NB4 (cell line): ENCODE results near the gene DSTYK.

ENCODE experiments used
- DNase-seq: peaks from one replicate; pipeline ENCODE4 v3.0.0; 2010; ENCODE audit warnings: low read depth
- H3K4me3 ChIP-seq: one replicate; pipeline ENCODE4 v1.5.1; 2011; ENCODE audit warnings: mild to moderate bottlenecking, low read depth, low read length, moderate library complexity
- MYC ChIP-seq: IDR thresholded peaks from 2 replicates; pipeline ENCODE4 v1.6.1; 2011; ENCODE audit warnings: low read depth, low read length
- POLR2A ChIP-seq: IDR thresholded peaks from 2 replicates; pipeline ENCODE4 v1.6.1; 2011; ENCODE audit warnings: mild to moderate bottlenecking; ENCODE audit not compliant: insufficient read length; ENCODE audit errors: extremely low read depth
- TF ChIP-seq, protein P1 (sequence below): IDR thresholded peaks from one replicate; pipeline ENCODE4 v1.5.1; 2012; ENCODE audit warnings: low read depth, low read length
- TF ChIP-seq, protein P2 (sequence below): IDR thresholded peaks from 2 replicates; pipeline ENCODE4 v1.6.1; 2011; ENCODE audit warnings: low read depth, low read length

The DSTYK gene, protein sequence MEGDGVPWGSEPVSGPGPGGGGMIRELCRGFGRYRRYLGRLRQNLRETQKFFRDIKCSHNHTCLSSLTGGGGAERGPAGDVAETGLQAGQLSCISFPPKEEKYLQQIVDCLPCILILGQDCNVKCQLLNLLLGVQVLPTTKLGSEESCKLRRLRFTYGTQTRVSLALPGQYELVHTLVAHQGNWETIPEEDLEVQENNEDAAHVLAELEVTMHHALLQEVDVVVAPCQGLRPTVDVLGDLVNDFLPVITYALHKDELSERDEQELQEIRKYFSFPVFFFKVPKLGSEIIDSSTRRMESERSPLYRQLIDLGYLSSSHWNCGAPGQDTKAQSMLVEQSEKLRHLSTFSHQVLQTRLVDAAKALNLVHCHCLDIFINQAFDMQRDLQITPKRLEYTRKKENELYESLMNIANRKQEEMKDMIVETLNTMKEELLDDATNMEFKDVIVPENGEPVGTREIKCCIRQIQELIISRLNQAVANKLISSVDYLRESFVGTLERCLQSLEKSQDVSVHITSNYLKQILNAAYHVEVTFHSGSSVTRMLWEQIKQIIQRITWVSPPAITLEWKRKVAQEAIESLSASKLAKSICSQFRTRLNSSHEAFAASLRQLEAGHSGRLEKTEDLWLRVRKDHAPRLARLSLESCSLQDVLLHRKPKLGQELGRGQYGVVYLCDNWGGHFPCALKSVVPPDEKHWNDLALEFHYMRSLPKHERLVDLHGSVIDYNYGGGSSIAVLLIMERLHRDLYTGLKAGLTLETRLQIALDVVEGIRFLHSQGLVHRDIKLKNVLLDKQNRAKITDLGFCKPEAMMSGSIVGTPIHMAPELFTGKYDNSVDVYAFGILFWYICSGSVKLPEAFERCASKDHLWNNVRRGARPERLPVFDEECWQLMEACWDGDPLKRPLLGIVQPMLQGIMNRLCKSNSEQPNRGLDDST

DNA sequence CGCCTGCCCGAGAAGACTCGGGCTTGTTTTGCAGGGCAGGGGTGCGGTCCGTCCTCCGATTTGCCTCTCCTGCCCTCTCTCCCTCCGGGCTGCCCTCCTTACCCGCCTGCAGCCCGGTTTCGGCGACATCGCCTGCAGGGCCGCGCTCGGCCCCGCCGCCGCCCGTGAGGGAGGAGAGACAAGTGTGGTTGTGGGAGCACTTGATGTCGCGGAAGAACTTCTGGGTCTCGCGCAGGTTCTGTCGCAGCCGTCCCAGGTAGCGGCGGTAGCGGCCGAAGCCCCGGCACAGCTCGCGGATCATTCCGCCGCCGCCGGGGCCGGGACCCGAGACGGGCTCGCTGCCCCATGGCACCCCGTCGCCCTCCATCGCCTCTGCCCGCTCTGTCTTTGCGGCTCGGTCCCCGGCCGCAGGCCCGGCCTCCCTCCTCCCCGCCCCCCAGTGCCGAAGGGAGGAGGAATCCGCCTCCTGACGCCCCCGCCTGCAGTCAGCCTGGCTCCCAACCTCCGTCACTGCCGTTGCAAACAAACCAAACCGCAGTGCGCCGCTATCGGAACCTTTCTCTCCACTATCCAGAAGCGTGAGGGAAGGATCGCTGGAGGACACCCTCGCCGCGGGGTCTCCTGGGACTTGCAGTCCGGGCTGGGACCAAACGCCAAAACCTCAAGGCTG, at the start of gene DSTYK:
TSS of gene DSTYK (minus strand) at position 534 of the 670 bp plus-strand sequence. CDS start at position 367, 167 bp downstream.
- H3K4me3 ChIP-seq, result peak within 1 kb of the TSS; percentile 75
- TF ChIP-seq MYC, result no peak
- TF ChIP-seq, protein P1, sequence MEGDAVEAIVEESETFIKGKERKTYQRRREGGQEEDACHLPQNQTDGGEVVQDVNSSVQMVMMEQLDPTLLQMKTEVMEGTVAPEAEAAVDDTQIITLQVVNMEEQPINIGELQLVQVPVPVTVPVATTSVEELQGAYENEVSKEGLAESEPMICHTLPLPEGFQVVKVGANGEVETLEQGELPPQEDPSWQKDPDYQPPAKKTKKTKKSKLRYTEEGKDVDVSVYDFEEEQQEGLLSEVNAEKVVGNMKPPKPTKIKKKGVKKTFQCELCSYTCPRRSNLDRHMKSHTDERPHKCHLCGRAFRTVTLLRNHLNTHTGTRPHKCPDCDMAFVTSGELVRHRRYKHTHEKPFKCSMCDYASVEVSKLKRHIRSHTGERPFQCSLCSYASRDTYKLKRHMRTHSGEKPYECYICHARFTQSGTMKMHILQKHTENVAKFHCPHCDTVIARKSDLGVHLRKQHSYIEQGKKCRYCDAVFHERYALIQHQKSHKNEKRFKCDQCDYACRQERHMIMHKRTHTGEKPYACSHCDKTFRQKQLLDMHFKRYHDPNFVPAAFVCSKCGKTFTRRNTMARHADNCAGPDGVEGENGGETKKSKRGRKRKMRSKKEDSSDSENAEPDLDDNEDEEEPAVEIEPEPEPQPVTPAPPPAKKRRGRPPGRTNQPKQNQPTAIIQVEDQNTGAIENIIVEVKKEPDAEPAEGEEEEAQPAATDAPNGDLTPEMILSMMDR, result no peak
- TF ChIP-seq, protein P2, sequence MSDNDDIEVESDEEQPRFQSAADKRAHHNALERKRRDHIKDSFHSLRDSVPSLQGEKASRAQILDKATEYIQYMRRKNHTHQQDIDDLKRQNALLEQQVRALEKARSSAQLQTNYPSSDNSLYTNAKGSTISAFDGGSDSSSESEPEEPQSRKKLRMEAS, result peak; percentile 61
- TF ChIP-seq POLR2A, result peak; percentile 67
- DNase-seq, result peak; percentile 97

DNA sequence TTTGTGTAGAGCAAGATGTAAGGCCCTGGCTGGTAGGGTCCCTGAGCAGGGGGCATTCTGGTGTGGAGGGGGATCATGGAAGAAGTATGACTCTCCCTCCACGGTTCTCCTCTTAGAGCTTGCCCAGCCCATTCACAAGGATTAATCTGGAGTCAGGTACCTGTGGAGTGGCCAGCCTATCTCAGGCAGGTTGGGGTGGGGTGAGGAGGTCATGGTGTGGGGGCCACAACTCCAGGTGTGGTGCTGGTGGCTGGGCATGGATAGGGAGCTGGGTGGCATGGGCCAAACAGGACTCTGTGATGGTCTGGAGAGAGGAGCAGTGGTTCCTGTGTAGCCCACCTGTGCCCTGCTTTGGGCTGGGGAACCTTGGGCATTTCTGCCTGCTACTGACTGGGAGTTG, 48.5 kb upstream of the DSTYK start:
- no peak for DNase-seq
- TF ChIP-seq MYC (no peak), POLR2A (no peak)
- TF ChIP-seq, protein P1, result no peak
- TF ChIP-seq, protein P2, result no peak
- no peak overlapping the region for H3K4me3 ChIP-seq

DNA sequence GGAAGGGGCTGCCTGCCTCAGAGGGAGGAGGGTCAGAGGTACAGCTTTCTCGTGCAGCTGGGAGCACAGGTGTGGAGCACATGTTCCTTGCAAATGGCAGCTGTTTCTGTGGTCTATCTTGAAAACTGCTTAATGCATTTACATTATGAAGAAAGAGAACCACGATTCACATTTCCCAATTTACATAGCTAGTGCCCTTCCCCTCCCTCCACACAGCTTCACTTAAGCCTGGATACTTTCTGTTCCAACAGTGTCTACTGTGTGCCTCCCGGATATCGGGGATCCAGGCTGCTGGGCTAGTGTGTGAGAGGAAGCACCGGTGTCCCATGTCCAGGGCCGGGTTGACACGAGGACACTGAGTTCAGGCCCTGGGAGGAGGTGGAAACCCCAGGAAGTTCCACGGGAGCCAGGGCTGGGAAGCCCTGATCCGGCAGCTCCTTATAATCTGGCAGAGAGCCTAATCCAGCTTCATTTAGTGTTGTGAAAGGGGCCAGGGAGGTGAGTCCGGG, 47.9 kb upstream of the DSTYK start:
- peak; percentile 29 for DNase-seq
- H3K4me3 ChIP-seq, result no peak overlapping the region
- no peak for TF ChIP-seq MYC
- TF ChIP-seq, protein P1, result no peak
- TF ChIP-seq, protein P2, result peak; percentile 78

DNA sequence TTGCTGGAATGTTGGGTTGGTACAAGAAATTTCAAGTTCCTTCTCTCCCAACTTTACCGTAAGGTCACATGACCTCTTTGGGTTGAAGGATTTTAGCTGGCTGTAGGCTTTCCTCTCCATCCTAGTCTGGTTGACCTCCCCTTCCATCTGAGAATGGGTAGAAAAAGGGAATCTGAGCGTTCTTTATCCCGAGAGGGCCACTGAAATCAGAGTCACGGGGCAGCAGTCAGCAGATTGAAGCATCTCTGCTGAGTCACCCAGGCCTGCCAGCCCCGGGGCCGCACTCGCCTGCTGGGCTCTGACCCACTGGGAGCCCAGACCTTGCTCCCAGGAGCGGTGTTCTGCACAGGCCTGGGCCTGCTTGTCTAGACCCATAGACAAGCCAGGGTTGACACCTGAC, 47.2 kb upstream of the DSTYK start:
- no peak for DNase-seq
- no peak overlapping the region for H3K4me3 ChIP-seq
- TF ChIP-seq, protein P1, result no peak
- TF ChIP-seq POLR2A, result no peak
- TF ChIP-seq MYC, result no peak
- TF ChIP-seq, protein P2, result no peak

DNA sequence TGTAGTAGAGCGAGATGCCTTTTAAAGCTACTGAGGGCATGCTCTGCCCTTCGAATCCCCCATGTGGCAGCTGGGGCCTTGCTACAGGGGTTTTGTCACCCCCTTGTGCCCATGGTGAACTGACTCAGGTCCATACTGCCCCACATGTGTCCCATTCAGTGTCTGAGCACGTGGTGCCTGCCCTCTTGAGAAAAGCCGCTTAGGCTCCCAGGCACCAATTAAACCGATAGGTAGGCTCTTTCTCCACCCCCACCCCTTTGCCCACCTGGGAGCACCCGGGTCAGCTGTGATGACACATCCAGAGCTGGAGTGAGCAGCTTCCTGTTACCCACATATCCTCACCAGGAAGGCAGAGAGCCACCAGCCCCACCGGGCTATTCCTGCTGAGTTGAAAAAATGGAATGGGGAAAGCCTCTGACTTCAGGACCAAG, 46.8 kb upstream of the DSTYK start:
- DNase-seq, result no peak
- H3K4me3 ChIP-seq, result no peak overlapping the region
- TF ChIP-seq, protein P1, result no peak
- TF ChIP-seq, protein P2, result peak; percentile 42
